Fibroblast of gingiva (primary cell): ENCODE results near the gene CEP57.

Source experiments
- DNase-seq: peaks from one replicate; pipeline ENCODE4 v3.0.0-alpha.2; 2011; ENCODE audit warnings: low read depth

Gene CEP57

DNA sequence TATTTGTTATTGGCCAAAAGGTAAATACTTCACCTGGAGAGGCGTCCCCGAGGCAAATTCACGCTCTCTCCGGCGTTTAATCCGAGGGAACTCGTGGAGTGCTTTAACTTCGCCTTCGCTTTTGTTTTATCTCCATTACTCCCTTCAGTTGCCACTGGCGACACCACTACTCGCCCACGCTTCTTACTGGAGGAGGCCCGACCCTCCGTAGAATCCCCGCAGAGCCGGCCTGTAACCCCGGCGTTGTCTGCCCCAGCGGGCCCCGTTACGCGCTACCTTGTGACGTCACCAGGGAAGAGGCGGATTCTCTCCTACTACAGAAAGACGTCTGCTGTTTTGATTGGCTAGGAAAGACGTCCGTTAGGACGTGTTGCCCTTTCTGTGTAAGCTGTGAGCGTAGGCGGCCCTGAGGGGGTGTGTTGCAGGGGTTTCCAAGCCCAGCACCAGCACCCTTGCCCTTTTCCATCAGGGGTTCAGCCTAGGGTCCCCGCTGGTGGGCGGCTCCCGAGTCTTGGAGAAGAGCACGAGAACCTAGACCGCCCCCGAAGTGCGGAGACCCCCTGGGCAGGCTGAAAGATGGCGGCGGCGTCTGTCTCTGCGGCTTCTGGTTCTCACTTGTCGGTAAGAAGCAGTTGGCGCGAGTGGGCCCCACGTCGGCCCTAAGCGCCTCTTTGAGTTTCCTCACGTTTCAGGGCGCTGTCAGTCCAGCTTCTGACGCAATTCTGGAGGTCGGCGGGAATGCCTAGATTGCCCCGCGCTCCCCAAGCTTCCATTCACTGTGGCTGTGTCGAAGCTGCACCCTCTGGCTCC, at the start of gene CEP57:
Gene CEP57 (plus strand): TSS at position 376 of the 810 bp plus-strand sequence. CDS start 201 bp downstream, at position 577.
- peak; percentile 98 for DNase-seq

DNA sequence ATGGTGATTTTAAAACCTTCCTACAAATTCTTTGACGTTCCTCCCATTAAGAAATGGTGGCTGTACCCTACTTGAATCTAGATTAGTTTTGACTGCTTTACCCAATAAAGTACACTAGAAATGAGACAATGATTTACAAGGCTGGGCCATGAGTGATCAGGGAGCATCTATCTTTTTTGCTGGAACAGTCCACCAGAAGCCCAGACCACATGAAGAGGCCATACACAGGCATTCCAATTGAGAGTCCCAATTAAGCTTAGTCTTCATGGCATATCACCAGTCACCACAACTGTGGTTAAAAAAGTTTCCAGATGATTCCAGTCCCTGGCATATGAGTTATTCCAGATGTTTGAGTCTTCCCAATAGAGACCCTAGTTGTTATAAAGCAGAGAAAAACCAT, 40.2 kb upstream of the CEP57 start:
- no peak for DNase-seq

DNA sequence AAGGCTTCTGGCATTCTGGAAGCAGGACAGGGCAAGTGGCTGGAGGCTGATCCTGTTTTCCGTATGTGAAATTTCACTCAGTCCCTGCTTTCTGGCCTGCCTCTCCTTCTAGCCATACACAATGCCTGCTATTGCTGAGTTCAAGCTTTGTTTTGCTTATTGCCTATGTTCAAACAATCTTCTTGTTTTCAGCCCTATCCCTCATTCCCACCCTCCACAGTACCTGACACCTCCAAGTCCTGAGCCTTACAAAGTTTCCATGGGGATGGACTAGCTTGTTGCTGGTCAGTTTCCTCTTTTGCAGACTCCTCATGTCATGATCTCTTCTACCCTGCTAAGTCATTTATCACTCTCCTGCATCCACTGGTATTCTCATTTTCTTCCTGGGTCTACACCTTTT, 38.8 kb upstream of the CEP57 start:
- DNase-seq, result no peak

DNA sequence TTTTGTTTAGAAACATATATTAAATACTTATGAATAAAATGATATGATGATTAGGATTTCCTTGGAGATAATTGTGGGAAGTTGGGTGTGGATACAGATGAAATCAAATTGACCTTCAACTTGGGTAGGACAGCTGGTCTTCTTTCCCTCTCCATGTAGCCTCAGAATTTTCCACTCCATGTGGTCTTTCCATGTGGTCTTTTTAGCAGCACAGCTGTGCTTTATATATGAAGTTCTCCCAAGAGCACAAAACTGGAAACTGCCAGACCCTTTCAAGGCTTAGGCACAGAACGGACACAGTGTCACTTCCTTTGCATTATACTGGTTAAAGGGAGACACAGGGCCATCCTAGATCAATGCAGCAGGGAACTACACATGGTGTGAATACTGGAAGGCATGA, 29.4 kb upstream of the CEP57 start:
- no peak for DNase-seq

DNA sequence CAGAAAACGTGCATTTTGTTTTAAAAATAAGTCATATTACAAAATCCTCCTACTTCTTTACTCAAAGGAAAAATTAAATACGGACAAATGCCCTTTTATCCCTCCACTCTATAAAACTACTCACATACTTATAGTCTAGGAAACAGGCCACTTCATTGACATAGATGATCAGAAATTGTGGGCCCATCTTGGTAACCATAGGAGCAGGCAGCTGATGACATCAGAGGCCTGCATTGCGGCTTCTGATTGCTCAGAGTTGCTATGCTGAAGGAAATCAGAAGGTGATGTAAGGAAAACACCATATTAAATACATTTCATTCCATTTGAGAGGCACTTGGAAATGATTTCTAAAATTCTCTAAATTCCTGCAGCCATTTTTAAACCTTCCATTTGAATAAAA, 27.8 kb upstream of the CEP57 start:
- DNase-seq, result no peak

DNA sequence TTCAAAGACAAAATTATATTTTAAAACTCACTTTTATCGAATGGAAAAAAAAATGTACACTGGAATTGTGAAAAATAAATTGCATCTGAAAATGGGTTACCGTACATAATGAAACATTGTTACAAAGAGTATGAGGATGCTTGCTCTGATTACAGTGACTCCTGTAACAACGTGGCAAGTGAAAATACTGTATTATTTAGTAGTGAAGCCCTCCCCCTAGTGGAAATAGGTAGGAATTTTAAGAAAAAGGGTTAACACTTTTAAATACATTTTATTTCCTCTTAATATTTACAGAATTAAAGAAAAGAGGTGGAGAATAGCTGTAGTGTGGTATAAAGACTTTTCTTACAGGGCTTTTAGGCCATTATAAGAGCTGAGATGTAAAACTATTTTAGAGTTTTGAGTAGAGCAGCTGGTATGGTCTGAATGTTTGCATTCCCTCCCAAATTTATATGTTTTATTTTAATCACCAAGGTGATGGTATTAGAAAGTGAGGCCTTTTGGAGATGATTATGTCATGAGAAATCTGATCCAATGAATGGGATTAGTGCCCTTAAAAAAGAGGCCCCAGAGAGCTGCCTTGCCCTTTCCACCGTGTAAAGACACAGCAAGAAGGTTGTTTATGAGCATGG, 25.9 kb upstream of the CEP57 start:
- DNase-seq, result peak; percentile 57

DNA sequence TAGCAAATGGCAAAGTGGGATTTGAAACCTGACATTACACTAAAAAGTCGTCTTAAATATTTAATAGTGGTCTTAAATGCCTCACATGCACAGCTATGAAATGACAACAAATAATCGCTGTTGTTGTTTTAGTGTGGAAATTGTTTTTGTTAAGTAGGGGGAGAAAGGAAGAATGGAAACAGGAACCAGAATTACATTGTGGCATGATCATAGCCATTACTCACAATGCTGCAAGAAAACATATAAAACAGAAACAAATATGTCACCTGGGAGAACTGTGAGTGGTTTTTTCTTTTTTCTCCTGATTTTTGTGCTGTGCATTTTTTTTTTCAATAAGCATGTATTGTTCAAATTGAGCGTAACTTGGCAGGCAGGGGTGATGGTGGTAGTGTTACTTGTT, 23.6 kb upstream of the CEP57 start:
- no peak for DNase-seq

DNA sequence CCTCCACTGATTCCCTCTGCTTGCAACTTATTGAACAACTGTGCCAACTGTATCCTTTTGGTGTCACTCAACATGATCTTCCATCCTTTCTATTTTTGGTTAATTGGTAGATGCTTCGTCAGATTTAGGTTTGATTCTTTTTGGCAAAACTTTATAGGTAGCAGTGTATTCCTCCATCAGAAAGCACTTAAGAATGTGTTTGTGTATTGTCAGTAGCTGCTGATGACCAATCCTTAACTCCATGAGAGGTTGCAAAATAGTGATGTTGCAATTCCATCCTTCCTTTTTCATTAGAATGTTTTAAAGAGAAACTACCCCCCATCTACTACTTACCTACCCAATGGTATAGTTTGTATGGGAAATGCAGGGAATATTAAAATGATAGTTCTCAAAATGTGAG, 22.8 kb upstream of the CEP57 start:
- peak; percentile 69 for DNase-seq

DNA sequence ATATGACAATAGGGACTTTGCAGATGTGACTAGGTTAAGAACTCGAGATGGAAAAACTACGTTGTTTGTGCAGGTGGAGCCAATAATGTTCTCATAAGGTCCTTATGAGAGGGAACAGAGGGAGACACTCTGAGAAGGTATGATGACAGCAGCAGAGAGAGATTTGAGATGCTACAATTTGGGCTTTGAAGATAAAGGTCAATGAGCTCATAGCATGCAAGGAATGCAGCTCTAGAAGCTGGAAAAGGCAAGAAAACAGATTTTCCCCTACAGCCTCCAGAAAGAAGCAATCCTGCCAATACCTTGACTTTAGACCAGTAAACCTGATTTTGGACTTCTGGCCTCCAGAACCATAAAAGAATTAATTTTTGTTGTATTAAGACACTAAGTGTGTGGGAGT, 21.8 kb upstream of the CEP57 start:
- no peak for DNase-seq

DNA sequence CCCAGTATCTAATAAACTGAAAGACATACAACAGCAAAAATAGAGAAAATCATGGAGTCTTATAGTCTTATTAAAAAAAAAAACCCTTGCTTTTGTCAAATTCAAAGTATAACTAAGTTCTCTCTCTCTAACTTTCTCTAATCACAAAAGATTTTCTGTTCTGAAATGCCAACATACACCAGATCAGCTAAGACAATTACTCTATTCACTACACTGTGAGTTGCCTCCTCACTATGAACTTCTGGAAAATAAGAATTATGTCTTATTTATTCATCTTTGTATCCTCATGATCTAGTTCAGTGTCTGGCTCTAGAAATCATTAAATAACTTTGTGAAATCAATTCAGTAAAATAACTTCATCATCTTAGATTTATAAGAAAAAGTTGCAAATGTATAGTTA, 13.4 kb upstream of the CEP57 start:
- no peak for DNase-seq

DNA sequence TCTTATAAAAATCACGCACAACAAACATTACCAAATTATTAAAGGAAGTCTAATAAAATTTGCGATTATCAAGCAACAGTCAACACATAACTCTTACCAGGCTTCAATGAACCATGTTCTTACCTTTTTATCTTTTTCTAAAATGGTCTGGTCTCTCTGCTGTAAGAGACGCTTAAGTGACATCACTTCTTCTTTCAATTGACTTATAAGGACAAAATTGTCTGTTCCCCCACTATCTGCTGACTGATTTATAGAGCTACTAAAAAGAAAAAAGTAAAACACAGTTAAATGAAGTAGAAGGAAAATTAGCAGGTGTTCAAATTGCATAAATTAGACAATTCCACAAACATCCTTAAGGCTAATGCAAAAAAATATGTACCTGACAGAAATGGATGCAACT, 11.6 kb upstream of the CEP57 start:
- DNase-seq, result no peak

DNA sequence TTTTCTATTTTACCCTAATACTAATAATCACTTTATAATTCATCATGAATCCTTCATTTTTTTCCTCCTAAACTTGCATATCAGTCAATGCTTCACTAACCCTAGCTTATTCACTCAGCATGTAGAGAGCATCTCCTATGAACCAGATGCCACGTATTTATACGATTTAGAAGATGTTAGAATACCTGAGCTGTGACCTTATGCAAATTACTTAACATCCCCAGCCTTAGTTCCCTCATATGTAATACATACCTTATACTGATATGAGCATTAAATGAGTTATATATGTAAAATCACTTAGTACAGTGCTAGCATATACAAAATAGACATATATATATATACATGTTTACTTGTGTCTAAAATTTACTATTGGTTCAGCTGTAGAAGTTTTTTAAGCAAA, 9.8 kb upstream of the CEP57 start:
- DNase-seq, result no peak

DNA sequence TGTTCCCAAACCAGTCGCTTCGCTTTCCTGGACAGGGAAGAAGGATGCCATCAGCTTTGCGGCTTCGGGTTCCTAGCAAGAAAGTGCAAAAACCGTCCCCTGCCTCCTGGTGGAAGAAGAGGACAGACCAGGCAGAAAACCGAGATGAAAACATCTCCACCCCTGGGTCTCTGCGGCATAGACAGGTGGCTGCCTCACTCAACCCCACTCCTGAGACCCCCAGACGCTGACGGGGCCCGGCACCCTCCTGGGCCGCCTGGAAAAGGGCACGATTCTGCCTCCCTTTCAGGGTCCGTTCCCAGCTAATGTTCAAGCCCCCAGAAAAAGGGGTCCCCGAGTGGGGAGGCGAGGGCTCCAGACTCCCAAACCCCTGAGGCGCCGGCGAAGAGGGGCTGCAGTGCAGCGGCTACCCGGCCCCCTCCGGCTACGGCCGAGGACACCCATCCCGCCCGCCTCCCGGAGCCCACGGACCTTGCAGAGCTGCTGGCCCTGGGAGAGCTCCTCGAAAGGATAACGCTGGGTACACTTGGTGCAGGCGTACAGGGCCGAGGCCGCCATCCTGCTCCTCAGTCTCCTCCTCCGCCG, 1.3 kb upstream of the CEP57 start:
- DNase-seq, result peak; percentile 16

DNA sequence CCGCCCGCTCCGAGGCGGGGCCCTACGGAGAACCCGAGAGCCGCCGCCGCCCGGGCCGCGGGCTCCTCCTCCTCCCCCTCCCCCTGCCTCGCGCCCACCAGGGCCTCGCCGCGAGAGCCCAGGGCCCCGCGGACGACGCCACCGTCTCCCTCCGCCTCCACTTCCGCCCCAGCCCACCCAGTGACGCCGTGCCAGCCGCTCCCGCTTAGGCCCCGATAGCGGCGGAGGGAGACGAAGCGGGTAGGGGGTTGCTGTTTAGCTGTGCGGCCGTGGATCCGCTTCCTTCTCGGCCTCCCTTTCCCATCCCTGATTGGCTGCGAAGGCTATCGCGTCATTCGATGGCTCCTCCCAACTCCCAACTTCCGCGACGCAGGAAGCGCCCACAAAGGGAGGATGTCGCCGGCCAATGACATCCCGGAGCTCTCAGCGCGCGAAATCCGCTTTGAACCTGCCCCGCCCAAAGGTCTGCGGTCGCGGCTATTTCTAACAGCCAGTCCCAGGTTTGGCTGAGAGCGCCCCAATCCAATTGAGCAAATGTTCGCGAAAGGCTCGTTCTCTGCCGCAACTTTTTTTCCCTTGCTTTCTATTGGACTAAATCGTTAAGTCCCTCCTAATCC, 684 bp upstream of the CEP57 start, which contains the start of gene FAM76B:
Gene FAM76B (minus strand): TSS at position 277 of the 617 bp plus-strand sequence. CDS start 304 bp downstream, outside the sequence.
- peak; percentile 98 for DNase-seq

DNA sequence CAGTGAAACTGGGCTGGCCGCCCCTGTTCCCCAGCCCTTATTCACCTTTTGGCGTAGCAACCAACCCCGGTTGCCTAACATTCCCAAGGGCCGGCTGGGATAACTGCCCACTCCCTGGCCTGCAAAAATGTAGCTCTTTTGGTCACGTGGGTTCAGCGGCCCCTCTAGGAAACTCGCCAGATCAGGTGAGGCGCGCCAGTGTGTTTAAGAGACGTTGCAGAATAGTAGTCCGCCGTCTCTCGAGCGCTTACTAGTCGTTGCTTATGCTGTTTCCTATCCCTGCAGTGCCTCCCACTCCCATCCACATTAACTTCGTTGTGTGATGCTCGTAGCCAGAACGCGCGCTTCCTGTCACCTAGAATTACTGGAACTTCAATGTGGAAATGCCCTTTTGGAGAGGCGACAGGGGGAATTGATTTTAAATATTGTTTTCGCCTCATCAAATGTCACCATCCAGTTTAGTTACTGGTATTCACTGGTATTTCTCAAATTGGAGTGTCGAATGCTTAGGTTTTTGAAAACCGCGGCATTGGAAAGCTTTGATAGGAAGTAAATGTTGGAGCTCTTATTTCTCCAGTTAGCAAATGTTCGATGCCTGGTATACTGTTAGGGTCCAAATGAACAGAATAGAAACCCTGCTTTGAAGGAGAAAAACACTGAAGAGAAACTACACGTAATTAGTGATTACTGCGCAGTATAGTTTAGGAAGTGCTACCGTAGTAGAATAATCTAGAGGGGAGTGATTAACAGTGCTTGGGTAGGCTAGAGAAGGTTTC, 823 bp downstream of the CEP57 start:
- peak; percentile 61 for DNase-seq

DNA sequence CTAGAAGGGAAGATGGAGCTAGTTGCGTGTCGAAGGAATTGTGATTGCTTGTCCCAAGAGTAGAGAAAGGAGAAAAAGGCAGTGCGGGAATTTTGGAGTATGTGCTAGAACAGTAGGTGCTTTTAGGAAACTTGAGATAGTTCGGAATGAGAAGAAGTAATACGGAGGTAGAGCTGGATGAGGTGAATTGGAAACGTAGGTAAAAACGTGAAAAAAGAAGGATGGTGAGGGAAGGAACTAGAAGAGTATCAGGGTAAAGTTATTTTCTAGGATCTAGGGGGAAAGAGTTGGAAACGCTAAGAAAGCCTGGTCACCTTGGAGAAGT, 1.4 kb downstream of the CEP57 start:
- DNase-seq, result no peak

DNA sequence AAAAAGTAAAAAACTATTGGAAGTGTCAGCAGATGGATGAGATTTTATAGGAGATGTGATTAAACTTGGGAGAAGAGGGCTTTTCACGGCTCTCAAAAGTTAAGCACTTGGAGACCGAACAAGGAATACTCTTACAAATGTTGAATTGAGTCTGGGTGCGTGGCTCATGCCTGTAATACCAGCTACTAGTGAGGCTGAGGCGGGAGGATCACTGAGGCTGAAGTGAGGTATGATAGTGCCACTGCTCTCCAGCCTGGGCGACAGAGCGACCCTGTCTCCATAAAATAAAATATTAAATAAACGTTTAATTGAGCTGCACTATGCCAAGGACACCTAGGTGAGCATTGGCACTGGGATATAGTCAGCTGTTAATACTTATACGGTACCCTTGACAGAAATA, 1.9 kb downstream of the CEP57 start:
- no peak for DNase-seq

DNA sequence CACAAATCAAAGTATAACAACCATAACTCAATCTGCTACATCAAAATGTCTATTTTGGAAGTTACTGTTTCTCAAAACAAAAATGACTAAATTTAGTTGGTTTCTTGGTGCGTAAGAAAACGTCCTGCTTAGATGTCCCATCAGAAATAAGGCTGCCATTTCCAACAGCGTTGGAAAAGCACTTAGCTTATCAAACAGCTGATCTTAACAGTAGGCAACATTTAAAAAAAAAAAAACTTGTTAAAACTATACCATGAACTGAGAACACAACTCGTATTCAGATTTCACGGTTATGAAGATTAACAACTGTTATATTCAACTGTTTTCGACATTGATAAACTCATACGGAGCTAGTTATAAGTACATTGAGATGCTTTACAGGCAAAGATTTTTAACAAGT, 2.4 kb downstream of the CEP57 start:
- DNase-seq, result no peak

DNA sequence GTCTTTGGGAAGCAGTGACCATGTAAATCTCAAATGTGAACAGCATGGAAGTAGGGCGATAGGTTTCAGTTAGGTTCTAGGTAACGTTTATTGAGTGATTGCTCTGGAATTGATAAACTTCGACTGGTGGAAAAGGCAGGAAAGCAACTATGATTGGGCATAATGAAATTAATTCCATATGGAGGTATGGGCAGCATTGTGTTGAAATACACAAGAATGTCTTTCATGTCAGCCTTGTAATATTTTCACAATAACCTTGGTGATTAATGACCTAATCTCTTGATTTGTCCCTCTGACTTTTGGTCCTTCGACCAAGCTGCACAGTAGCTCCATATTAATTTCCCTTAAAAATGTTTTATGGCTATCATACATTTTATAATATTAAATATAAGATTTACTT, 2.8 kb downstream of the CEP57 start:
- DNase-seq, result peak; percentile 74

DNA sequence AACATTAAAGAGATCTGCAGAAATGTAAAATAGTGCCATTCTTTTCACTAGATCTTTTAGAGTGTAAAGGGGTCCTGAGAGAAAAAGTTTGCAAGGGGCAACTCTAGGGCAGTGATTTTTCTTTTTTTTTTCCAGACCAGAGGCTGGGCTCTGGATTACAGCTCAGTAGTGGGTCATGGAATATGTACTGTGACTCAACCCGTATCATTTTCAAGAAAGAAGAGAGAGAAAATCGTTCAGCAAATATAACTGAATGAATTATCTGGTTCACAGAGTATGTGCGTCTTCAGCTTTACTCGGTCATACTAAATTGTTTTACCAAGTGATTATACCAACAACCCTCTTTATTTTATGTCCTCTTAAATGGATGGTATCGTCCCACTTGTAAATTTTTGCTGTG, 3.8 kb downstream of the CEP57 start:
- peak; percentile 56 for DNase-seq

DNA sequence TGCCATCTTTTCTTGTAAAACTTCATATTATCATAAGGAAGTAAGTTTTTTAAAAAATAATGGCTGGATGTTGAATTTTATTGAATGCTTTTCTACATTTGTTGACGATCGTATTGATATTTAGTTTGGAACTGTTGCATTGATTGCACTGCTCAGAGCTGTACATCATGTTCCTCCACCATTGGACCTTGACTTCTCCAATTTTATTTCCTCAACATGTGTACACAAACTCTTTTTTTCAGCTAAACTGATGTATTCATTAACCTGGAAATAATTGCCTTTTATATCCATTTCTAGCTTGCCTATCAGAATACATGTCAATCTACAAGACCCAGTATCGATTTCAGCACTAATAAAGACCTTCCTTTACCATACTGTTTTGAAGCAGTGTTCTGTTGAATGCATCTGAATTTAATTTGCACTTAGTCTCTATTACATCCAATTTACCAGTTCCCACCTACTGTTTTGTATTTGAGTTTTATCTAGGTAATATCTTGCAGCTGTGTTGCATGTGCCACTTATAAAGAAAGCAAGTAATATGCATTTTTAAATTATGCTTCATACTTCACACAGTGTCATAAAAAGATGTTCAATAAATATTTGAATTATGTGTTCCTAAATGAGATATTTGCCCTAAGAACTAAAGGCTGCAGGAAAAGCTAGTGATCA, 5.5 kb downstream of the CEP57 start:
- no peak for DNase-seq

DNA sequence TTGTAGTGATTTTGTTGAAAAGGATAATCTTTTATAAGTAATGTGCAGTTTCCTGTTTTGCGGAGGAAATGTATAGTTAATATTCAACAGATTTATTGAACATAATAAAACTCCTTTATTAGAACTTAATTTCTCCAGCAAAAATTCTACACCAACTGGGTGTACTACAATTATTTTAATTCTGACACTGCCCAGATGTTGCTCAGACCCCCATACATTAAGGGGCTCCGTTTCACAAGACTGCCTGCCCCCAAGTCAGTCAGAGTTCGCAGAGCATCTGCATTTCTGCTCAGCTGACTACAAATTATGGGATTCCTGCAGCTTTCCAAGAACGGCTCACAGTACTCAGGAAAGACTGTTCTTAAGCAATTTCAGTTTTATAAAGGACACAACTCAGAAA, 6.2 kb downstream of the CEP57 start:
- no peak for DNase-seq
